HG02642 (cell line): ENCODE measurements around the gene HDAC1.
"Not testable (repeated sequence)": the region's sequence is repeated elsewhere in the genome, so short reads cannot be mapped to it uniquely, and the experiment has no call there.

Experiments used
- ATAC-seq: cut with Tn5 transposase; IDR thresholded peaks from one replicate; pipeline ENCODE4 v1.9.1; 2021; ENCODE audit warnings: mild to moderate bottlenecking; ENCODE audit not compliant: unreplicated experiment, poor library complexity

HDAC1 gene

DNA sequence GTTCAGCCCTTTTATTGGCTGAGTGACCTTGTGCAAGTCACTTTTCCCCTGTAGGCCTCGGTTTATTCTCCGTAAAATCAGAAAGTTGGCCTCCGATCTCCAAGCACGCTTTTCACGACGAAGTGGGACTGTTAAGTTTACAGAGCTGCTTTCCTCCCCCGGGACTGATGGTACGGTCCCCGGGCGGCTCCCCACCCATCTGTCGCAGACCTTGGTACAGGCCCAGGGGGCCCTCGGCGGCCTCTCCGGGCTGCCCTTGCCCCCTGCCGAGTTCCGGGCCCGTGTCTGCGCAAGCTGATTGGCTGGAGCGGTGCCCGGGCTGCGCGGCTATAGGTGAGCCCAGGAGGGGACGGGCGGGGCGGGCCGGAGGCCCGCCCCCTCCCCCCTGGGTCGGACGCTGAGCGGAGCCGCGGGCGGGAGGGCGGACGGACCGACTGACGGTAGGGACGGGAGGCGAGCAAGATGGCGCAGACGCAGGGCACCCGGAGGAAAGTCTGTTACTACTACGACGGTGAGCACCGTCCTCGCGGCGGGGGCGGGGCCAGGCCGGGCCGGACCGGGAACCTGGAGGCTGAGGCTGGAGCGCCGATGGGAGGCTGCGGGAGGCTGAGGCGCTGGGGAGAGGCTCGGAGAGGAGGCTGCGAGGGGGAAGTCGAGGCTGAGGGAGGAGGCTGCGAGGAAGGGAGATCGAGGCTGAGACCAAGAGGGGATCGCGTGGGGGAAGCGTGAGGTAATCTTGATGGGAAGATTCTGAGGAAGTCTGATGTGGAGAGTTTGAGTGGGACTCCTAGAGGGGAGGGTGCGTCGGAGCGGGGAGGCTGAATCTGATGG lies at the start of gene HDAC1:
Gene HDAC1, plus strand, starts transcription at position 376 of the 831 bp plus-strand sequence. Its CDS starts 87 bp downstream, at position 463.
- ATAC-seq: peak; percentile 95

DNA sequence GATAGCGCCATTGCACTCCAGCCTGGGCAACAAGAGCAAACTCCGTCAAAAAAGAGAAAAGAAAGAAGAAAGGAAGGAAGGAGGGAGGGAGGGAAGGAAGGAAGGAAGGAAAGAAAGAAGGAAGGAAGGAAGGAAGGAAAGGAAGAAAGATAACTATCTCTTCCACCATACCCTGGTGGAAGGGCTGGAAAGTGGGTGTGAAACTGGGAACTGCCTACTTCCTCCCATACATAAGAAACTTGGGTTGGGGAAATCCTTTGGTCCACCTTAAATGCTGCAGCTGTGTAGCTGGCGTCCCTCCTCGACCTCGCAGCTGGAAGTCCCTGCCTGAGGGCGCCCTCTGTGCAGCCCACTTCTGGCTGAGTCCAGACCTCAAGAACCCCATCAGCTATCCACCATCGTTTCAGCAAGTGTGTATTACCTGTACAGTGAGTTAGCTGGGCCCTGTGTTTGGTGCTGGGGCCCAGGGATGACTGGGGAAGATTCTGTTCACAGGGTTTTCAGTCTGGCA lies 49.5 kb upstream of the HDAC1 start:
- ATAC-seq: no peak

DNA sequence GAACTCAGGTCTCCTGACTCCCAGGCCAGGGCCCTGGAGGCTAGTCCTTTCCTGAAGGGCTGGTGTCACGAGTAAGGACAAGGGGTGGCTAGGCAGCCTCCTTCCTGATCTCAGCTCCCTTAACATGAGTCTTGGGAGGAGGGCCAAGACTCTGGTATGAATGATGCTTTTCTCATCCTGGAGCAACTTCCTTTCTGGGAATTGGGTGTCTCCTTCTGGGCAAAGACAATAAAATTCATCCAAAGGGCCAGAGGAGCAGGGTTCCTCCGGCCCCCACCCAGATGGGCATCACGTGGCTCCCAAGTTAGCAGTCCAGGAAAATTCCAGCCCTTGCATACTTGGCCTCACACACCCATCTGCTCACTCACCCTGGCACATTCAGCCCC lies 45.0 kb upstream of the HDAC1 start, which contains the start of gene FAM167B:
Gene FAM167B, plus strand, starts transcription at position 335 of the 386 bp plus-strand sequence. CDS start 200 bp downstream, outside the sequence.
- ATAC-seq: no peak

DNA sequence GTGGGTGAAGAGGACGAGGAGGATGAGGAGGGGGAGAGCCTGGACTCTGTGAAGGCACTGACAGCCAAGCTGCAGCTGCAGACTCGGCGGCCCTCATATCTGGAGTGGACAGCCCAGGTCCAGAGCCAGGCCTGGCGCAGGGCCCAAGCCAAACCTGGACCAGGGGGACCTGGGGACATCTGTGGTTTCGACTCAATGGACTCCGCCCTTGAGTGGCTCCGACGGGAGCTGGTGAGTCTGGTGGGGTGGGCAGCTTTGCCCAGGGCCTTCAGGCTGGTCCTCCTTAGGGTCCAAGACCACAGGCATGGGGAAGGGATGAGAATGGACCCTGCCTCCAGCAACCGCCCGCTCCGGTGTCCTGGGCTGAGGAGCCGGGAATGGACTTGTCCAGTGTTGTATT lies 44.4 kb upstream of the HDAC1 start:
- no peak for ATAC-seq

DNA sequence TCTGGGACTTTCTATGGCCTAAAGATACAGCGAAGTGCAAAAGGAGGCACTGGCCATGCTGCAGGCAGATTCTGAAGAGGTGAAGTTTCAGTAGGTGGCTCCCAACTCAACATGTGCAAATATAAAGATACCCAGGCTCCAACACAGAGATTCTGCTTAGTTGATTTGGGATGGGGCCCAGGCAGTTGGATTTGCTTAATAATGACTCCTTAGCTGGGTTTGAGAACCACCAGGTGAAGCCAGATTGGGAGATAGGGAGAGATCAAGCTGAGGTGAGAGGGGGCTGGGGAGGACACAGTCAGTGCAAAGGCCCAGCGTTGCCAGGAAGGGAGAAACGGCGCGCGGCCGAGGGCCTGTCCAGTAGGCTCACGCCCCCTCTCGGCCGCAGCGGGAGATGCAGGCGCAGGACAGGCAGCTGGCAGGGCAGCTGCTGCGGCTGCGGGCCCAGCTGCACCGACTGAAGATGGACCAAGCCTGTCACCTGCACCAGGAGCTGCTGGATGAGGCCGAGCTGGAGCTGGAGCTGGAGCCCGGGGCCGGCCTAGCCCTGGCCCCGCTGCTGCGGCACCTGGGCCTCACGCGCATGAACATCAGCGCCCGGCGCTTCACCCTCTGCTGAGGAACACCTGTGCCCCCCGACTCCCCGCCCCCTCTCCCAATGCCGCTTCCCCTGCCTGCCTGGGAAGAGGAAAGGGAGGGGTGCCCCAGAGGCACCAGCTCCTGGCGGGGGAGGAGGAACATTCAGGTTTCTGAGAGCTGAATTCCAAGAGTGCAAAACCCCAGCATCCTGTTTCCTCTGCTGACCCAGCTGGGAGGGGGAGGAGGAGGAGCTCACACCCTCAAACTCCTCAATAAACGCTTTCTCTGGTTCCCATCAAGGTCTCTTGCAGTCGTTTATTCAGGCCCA lies 43.6 kb upstream of the HDAC1 start:
- peak; percentile 43 for ATAC-seq

DNA sequence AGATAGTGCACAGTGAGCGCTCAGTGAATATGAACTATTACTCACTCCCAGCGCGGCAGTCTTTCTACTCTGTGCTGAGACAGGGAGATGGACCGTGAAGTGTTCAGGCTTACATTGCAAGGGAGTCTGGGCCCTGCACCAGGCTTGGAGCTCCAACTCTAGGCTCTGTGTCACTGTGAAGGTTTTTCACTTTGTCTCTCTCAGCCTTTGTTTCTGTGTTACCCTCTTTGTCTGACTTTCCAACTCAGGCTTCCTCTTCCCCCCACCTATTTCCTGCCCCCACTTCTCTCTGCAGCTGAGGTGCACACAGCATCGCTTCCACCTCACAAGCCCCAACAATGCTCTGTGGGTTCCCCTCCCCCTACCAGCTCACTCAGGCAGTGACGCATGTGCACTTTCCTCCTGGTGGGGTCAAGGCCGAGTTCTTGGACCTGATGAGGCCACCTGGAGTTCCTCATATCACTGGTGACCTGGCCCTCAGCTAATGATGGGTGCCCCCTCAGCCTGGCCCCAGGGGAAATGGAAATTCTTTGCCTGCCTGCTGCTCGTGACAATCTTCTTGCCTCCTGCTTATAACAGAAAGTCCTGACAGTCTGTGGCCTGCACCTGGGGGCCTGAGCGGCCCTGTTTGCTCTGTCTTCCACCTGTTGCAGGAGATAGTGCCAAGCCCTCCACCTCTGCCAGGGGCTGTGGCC lies 41.9 kb upstream of the HDAC1 start:
- peak; percentile 57 for ATAC-seq

DNA sequence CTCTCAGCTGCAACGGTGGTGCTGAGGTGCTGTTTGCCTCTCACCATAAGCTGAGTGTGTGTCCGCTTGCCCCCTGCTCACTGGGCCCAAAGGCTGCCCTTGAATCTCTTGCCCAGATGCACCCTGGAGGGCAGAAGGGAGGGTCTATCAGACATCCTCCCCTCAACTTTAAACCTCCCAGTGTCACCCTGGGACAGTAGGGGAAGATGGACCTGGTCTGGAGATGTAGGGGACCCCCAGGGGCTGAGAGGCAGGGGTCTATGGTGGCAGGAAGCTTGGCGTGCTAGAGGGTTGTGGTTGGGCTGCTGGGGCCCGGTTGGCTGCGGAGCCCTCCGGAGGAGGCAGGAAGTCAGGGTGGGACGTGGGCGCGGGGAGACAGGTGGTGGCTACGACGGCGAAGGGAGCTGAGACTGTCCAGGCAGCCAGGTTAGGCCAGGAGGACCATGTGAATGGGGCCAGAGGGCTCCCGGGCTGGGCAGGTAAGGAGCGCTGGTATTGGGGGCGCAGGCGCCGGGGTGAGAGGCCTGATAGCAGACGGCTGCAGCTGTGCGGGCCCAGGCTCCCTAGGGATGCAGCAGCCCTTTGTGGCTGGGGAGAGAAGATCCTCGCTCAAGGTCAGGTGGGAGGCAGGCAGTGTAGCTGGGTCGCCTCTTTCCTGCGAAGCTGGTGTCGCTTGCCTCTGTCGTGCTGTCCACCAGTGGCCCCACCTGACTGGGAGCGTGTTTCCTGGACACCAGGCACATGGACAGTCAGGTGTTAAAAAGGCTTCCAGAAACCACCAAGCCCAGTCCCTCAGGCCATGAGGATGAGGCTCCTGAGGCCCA lies 40.8 kb upstream of the HDAC1 start, which contains the start of gene LCK:
Gene LCK, plus strand, starts transcription at position 373 of the 824 bp plus-strand sequence. CDS start 23,065 bp downstream, outside the sequence.
- ATAC-seq: no peak

DNA sequence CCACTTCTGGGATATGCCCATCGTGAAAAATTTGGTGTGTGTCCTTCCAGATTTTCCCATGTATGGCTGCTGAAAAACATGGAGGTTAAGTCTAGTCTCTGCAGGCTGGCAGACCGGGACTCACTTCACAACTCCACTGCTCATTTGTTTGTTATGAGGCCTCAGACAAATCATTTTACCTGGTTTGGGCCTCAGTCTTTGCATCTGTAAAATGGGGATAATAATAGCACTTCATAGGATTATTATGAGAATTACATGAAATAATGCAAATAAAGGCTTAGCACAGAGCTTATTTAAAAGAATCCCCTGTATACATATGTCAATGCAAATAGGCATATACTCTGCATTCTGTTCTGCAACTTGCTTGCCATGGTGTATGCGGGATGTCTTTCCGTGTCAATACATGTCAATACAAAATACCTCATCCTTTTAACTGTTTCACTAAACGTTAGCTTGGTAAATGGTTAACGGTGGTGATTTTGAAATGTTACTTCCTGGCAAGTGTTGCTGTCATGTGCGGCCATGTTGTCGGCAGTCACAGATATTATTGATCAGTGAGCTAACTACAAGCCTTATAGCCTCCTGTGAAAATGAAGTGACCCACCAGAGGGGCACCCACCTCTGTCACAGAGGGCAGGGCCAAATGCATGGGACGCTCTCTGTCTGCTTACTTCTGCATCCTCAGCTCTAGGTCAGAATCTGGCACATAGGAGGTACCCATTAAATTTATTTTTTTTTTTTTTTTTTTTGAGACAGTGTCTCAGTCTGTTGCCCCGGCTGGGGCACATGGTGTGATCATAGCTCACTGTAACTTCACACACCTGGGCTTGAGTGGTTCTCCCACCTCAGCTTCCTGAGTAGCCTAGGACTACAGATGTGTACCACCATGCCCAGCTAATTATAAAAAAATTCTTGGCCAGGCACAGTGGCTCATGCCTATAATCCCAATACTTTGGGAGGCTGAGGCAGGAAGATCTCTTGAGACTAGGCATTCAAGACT lies 36.5 kb upstream of the HDAC1 start:
- no peak for ATAC-seq

GRCh38 chr1:32256473-32257226 lies 35.2 kb upstream of the HDAC1 start:
- ATAC-seq: no peak

DNA sequence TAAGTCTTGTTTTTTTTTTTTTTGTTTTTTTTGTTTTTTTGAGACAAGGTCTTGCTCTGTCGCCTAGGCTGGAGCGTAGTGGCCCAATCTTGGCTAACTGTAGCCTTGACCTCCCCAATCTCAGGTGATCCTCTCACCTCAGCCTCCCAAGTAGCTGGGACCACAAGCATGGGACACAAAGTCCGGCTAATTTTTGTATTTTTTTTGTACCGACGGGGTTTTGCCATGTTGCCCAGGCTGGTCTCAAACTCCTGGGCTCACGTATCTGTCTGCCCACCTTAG lies 34.7 kb upstream of the HDAC1 start:
- ATAC-seq: no peak

- ATAC-seq: not testable (repeated sequence)
These were observed 28.7 kb upstream of the HDAC1 start for GRCh38 chr1:32263236-32263593.

- no peak for ATAC-seq
These were observed 28.1 kb upstream of the HDAC1 start for GRCh38 chr1:32263744-32264143.

DNA sequence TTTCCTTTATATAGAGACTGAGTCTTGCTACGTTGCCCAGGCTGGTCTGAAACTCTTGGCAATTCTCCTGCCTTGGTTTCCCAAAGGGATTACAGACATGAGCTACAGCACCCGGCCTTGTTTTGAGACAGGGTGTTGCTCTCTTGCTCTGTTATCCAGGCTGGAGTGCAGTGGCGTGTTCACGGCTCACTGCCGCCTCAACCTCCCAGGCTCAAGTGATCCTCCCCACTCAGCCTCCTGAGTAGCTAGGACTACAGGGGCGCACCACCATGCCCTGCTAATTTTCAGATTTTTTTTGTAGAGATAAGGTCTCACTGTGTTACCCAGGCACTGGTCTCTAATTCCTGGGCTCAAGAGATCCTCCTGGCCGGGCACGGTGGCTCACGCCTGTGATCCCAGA lies 26.0 kb upstream of the HDAC1 start:
- ATAC-seq: no peak

DNA sequence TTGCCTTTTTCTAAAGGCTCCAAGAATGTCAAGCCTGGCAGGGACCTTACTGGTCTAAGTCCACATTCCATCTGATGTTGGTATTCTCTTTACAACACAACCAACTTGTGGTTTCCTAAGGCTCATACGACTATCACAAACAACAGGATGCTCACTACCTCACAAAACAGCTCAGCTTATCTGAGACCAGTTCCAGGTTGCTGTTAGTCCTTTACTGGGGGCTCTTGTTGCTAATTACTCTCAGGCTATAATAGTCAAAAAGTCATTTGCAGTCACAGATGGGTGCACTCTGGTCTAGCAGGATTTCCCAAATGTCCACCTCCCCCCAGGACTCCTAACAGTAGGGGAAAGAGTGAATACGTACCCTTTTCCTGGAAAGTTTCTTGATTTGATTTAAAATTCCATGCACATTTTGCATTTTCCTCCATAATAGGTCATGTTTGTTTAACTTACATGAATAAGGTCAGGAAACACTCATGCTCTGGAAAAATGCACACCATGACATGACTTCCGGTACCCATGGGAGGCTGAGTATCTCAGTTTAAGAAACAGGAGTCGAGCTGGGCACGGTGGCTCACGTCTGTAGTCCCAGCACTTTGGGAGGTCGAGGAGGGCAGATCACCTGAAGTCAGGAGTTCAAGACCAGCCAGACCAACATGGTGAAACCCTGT lies 24.8 kb upstream of the HDAC1 start:
- ATAC-seq: no peak

- no peak for ATAC-seq
These were observed 22.1 kb upstream of the HDAC1 start for GRCh38 chr1:32269744-32270143.

GRCh38 chr1:32272557-32273390 lies 19.1 kb upstream of the HDAC1 start:
- no peak for ATAC-seq
